ENCODE measurements around the gene EIF2B1. TPM values are rescaled to one million over a fixed set of nuclear protein-coding genes. Genes with fewer than 3 reads are reported as not detected.

EIF2B1 gene
- total RNA-seq, 1 experiment from 2014 or later: 59.8 TPM

DNA sequence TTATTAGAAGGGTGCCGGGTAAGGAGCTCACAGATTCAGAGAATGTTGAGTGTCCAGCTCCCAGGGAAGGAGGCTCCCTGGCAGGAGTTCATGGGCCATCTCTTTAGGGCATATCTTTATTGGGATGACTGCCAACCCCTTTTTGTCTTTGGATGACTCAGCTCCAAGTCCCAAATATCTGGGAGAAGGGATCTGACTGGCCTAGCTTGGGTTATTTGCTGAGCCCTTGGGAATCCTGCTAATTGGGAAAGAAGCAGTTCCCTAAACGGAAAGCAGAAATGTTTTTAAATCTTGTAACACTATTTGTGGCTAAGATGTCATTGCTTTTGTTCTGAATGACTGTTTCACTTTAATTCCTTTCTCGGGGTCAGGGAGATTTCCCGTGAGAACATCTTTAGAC, 19.0 kb downstream of the EIF2B1 start:
- Histone ChIP-seq H3K9ac (ENCODE audit: extremely low read depth, insufficient read length, low read length) (no peak overlapping the region), H3K23ac (ENCODE audit: insufficient read length, low read depth, low read length) (no peak overlapping the region), H2BK15ac (ENCODE audit: low read depth, low read length) (no peak overlapping the region), H2BK20ac (ENCODE audit: low read depth, low read length, poor library complexity, severe bottlenecking) (no peak overlapping the region), H3T11ph (ENCODE audit: low read length) (no peak overlapping the region), H3K56ac (ENCODE audit: insufficient read length, low read depth, low read length) (no peak overlapping the region), H3K18ac (ENCODE audit: insufficient read length, low read depth, low read length) (no peak overlapping the region), H3K79me2 (ENCODE audit: insufficient read depth, low read length) (no peaks in the 10 kb centered on the region), H3K4ac (ENCODE audit: low read depth, low read length) (no peak overlapping the region), H3K4me1 (ENCODE audit: insufficient read depth, low read length) (no peaks in the 10 kb centered on the region), H2BK5ac (ENCODE audit: insufficient read length, low read length) (no peak overlapping the region), H3K23me2 (ENCODE audit: insufficient read length, low read depth, low read length, poor library complexity, severe bottlenecking) (no peaks in the 10 kb centered on the region), H4K8ac (replicated peaks; ENCODE audit: insufficient read length, low read depth, low read length) (no peak overlapping the region), H4K20me1 (ENCODE audit: control insufficient read depth, insufficient read depth, insufficient read length) (no peaks in the 10 kb centered on the region), H4K5ac (ENCODE audit: insufficient read length, low read depth, low read length) (no peak overlapping the region), H3K9me3 (ENCODE audit: control insufficient read depth, low read depth, low read length) (no peaks in the 10 kb centered on the region), H3K4me2 (ENCODE audit: insufficient read depth, insufficient read length, low read length) (no peak overlapping the region), H3K27me3 (ENCODE audit: insufficient read depth, low read length) (no peaks in the 10 kb centered on the region), H4K91ac (ENCODE audit: insufficient read length, low read depth, low read length) (no peak overlapping the region), H2AK5ac (ENCODE audit: insufficient read length, low read length) (no peak overlapping the region), H3K14ac (ENCODE audit: insufficient read depth, low read length) (no peak overlapping the region), H2BK120ac (ENCODE audit: low read depth, low read length, poor library complexity, severe bottlenecking) (no peak overlapping the region), H2BK12ac (ENCODE audit: insufficient read length, low read depth, low read length) (no peak overlapping the region), H3K79me1 (ENCODE audit: insufficient read depth, low read depth, low read length, poor library complexity, severe bottlenecking) (no peaks in the 10 kb centered on the region), H3K27ac (ENCODE audit: insufficient read length, low read depth, low read length) (no peak overlapping the region), H2AFZ (ENCODE audit: low read length) (no peak overlapping the region)
- H3K36me3 Mint-ChIP-seq (ENCODE audit: insufficient read depth in 1 of 3, low read depth in 3 of 3): peaks cover 54 to 92% (median 85%) of the 10 kb centered on the region in 3 experiments; a peak in 6 of 7 replicates
- no peak overlapping the region for H3K4me3 Mint-ChIP-seq
- DNase-seq: no peak
- H3K9me3 Mint-ChIP-seq: no peaks in the 10 kb centered on the region
- H3K4me1 Mint-ChIP-seq: no peaks in the 10 kb centered on the region
- no peaks in the 10 kb centered on the region for H3K27me3 Mint-ChIP-seq (ENCODE audit: low read depth)
- WGBS (ENCODE audit: extremely low coverage, insufficient read length, low lambda C conversion rate): no CpG with 5 or more reads among the region's 4 CpGs
- H3K27ac Mint-ChIP-seq: no peak overlapping the region
- TF ChIP-seq, protein P1, sequence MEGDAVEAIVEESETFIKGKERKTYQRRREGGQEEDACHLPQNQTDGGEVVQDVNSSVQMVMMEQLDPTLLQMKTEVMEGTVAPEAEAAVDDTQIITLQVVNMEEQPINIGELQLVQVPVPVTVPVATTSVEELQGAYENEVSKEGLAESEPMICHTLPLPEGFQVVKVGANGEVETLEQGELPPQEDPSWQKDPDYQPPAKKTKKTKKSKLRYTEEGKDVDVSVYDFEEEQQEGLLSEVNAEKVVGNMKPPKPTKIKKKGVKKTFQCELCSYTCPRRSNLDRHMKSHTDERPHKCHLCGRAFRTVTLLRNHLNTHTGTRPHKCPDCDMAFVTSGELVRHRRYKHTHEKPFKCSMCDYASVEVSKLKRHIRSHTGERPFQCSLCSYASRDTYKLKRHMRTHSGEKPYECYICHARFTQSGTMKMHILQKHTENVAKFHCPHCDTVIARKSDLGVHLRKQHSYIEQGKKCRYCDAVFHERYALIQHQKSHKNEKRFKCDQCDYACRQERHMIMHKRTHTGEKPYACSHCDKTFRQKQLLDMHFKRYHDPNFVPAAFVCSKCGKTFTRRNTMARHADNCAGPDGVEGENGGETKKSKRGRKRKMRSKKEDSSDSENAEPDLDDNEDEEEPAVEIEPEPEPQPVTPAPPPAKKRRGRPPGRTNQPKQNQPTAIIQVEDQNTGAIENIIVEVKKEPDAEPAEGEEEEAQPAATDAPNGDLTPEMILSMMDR (conservative IDR thresholded peaks at IDR 0.05): no peak
